ENCODE measurements around the gene DAD1. TPM values are rescaled to one million over a fixed set of nuclear protein-coding genes. Genes with fewer than 3 reads are reported as not detected.
A peak's percentile ranks its signal among the peaks of the same experiment; 100 is the strongest.

The DAD1 gene
- polyA plus RNA-seq, 1 of the 3 experiments (the other 2 are of a cell fraction) = 406 TPM

- 95% methylated on average over 3 of the region's 3 CpGs for WGBS (ENCODE audit: low lambda C conversion rate)
- Histone ChIP-seq H3K4me2 (no peak overlapping the region), H3K27me3 (ENCODE audit: insufficient read depth) (no peaks in the 10 kb centered on the region), H3F3A (replicated peaks; ENCODE audit: insufficient read depth) (peaks cover 30% of the 10 kb centered on the region), H4K20me1 (ENCODE audit: insufficient read depth) (peaks cover 22% of the 10 kb centered on the region; the same call in 1 of the 2 replicates), H3K9me2 (no peaks in the 10 kb centered on the region), H3K27ac (ENCODE audit: low read depth in 2 of 2, low read length in 1 of 2) (no peak overlapping the region), H3K36me3 (replicated peaks in 1 of 2; ENCODE audit: control insufficient read depth in 1 of 2, insufficient read depth in 2 of 2, low read length in 1 of 2) (peaks cover 27 to 54% of the 10 kb centered on the region in 2 experiments), H3K4me1 (ENCODE audit: control insufficient read depth in 1 of 2, insufficient read depth in 2 of 2, low read depth in 1 of 2, low read length in 1 of 2) (peaks cover 0 to 14% of the 10 kb centered on the region in 2 experiments; a peak in 1 of 4 replicates), H3K4me3 (ENCODE audit: low read depth in 2 of 2, low read length in 1 of 2) (no peak overlapping the region), H2AFZ (ENCODE audit: low read depth) (no peak overlapping the region), H3K9ac (no peak overlapping the region), H3K9me3 (no peaks in the 10 kb centered on the region), H3K79me2 (ENCODE audit: insufficient read depth) (peaks cover 74% of the 10 kb centered on the region)
- CTCF ChIA-PET = interaction anchor here (1.0 to 4.9 kb wide), 2 partner anchors 78 to 279 kb away, joined by 3 to 89 read pairs; no protein-coding TSS in a partner anchor
- DNase-seq = no peak
- POLR2A ChIA-PET = no interaction called here
- no peak for TF ChIP-seq USF2 (IDR thresholded peaks at IDR 0.05; ENCODE audit: borderline replicate concordance, low read depth, low read length)
- TF ChIP-seq CHD2 (IDR thresholded peaks at IDR 0.05; ENCODE audit: low read length, partially characterized antibody) = no peak
- TF ChIP-seq IRF3 (IDR thresholded peaks at IDR 0.05; ENCODE audit: low read depth, low read length) = no peak
- TF ChIP-seq FOXJ3 (CRISPR knock-in tag; IDR thresholded peaks at IDR 0.05) = no peak
- no peak for TF ChIP-seq RAD21 (IDR thresholded peaks at IDR 0.05; ENCODE audit: low read length)
- no peak for TF ChIP-seq FOSL2 (IDR thresholded peaks at IDR 0.05; ENCODE audit: borderline replicate concordance, low read depth)
- TF ChIP-seq SMC3 (IDR thresholded peaks at IDR 0.05; ENCODE audit: low read depth, low read length) = no peak
- TF ChIP-seq GATA2 (CRISPR knock-in tag; IDR thresholded peaks at IDR 0.05) = no peak
- no peak for TF ChIP-seq RXRA (IDR thresholded peaks at IDR 0.05; ENCODE audit: borderline replicate concordance, low read depth)
- TF ChIP-seq MEF2A (IDR thresholded peaks at IDR 0.05; ENCODE audit: borderline replicate concordance, low read depth) = no peak
- TF ChIP-seq EP300 (IDR thresholded peaks at IDR 0.05; ENCODE audit: borderline replicate concordance in 1 of 2, low read depth in 1 of 2, low read length in 1 of 2) = no peak
- no peak for TF ChIP-seq EZH2phosphoT487 (IDR thresholded peaks at IDR 0.05; ENCODE audit: borderline replicate concordance, low read depth)
- no peak for TF ChIP-seq POLR2AphosphoS5 (IDR thresholded peaks at IDR 0.05; ENCODE audit: low read depth, low read length)
- no peak for TF ChIP-seq ELF1 (IDR thresholded peaks at IDR 0.05)
- TF ChIP-seq TCF12 (IDR thresholded peaks at IDR 0.05) = no peak
- no peak for TF ChIP-seq TEAD4 (IDR thresholded peaks at IDR 0.05; ENCODE audit: borderline replicate concordance, insufficient read depth)
These were observed 15.2 kb downstream of the DAD1 start for GRCh38 chr14:22573804-22574203.

GRCh38 chr14:22572562-22573058 is 16.4 kb downstream of the DAD1 start:
- Histone ChIP-seq H3F3A (replicated peaks; ENCODE audit: insufficient read depth) (peaks cover 30% of the 10 kb centered on the region), H3K4me3 (ENCODE audit: low read depth in 2 of 2, low read length in 1 of 2) (no peak overlapping the region), H4K20me1 (ENCODE audit: insufficient read depth) (peaks cover 13% of the 10 kb centered on the region; the same call in 1 of the 2 replicates), H3K36me3 (replicated peaks in 1 of 2; ENCODE audit: control insufficient read depth in 1 of 2, insufficient read depth in 2 of 2, low read length in 1 of 2) (peaks cover 34 to 63% of the 10 kb centered on the region in 2 experiments), H3K9me2 (no peaks in the 10 kb centered on the region), H3K4me2 (no peak overlapping the region), H2AFZ (ENCODE audit: low read depth) (no peak overlapping the region), H3K4me1 (ENCODE audit: control insufficient read depth in 1 of 2, insufficient read depth in 2 of 2, low read depth in 1 of 2, low read length in 1 of 2) (peaks cover 0 to 14% of the 10 kb centered on the region in 2 experiments; a peak in 1 of 4 replicates), H3K27me3 (ENCODE audit: insufficient read depth) (no peaks in the 10 kb centered on the region), H3K9me3 (no peaks in the 10 kb centered on the region), H3K79me2 (ENCODE audit: insufficient read depth) (peaks cover 74% of the 10 kb centered on the region), H3K27ac (ENCODE audit: low read depth in 2 of 2, low read length in 1 of 2) (peak overlapping the region in 1 of 2 experiments; percentile 34; a peak in 2 of 4 replicates), H3K9ac (no peak overlapping the region)
- CTCF ChIA-PET = interaction anchor here (1.0 to 10.4 kb wide), 8 partner anchors 9 to 281 kb away, joined by 3 to 116 read pairs (median 39); partner anchors contain the start of gene DAD1
- 79% methylated on average over 1 of the region's 1 CpG for WGBS (ENCODE audit: low lambda C conversion rate)
- DNase-seq = no peak
- POLR2A ChIA-PET = no interaction called here
- TF ChIP-seq YY1 (IDR thresholded peaks at IDR 0.05; ENCODE audit: low read depth) (no peak), GATA2 (CRISPR knock-in tag; IDR thresholded peaks at IDR 0.05) (no peak), NFIC (IDR thresholded peaks at IDR 0.05; ENCODE audit: borderline replicate concordance) (no peak), MEF2A (IDR thresholded peaks at IDR 0.05; ENCODE audit: borderline replicate concordance, low read depth) (no peak), TAF1 (IDR thresholded peaks at IDR 0.05; ENCODE audit: borderline replicate concordance, low read depth, low read length) (no peak), TEAD4 (IDR thresholded peaks at IDR 0.05; ENCODE audit: borderline replicate concordance, insufficient read depth) (no peak), MAX (IDR thresholded peaks at IDR 0.05; ENCODE audit: low read depth) (no peak), EZH2phosphoT487 (IDR thresholded peaks at IDR 0.05; ENCODE audit: borderline replicate concordance, low read depth) (no peak), RFX5 (IDR thresholded peaks at IDR 0.05; ENCODE audit: low read length) (no peak), USF1 (IDR thresholded peaks at IDR 0.05; ENCODE audit: borderline replicate concordance, low read depth) (no peak), NRF1 (IDR thresholded peaks at IDR 0.05; ENCODE audit: low read depth, low read length) (no peak), FOXM1 (IDR thresholded peaks at IDR 0.05; ENCODE audit: low read depth) (no peak), POLR2AphosphoS5 (IDR thresholded peaks at IDR 0.05; ENCODE audit: low read depth, low read length) (no peak), ELF1 (IDR thresholded peaks at IDR 0.05) (no peak), JUND (IDR thresholded peaks at IDR 0.05) (peak; percentile 29; the same call in 1 of the 2 replicates), GABPA (IDR thresholded peaks at IDR 0.05; ENCODE audit: low read depth) (no peak), SMC3 (IDR thresholded peaks at IDR 0.05; ENCODE audit: low read depth, low read length) (no peak), RAD21 (IDR thresholded peaks at IDR 0.05; ENCODE audit: low read length) (no peak)

Measured in SK-N-SH (cell line).